ENCODE data around the gene GRAMD2B. TPM values are rescaled to one million over a fixed set of nuclear protein-coding genes. Genes with fewer than 3 reads are reported as not detected.
"Not testable (repeated sequence)": the region's sequence is repeated elsewhere in the genome, so short reads cannot be mapped to it uniquely, and the experiment has no call there.

Gene GRAMD2B, protein sequence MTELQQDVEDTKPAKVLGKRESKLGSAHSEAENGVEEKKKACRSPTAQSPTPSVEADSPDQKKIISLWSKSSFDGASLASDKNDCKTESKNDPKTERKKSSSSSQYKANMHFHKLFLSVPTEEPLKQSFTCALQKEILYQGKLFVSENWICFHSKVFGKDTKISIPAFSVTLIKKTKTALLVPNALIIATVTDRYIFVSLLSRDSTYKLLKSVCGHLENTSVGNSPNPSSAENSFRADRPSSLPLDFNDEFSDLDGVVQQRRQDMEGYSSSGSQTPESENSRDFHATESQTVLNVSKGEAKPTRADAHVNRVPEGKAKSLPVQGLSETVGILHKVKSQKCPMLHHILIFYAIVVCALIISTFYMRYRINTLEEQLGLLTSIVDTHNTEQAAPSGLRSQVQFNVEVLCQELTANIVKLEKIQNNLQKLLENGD
- 5.8 TPM for polyA plus RNA-seq (2013, experiment 1 of 4)
- polyA plus RNA-seq (2013, experiment 2 of 4), result 5.5 TPM
- polyA plus RNA-seq (2013, experiment 3 of 4), result 5.7 TPM
- polyA plus RNA-seq (2013, experiment 4 of 4), result 7.0 TPM

- WGBS, 2 experiments, result 1% methylated on average over 44 of the region's 44 CpGs
- Histone ChIP-seq H3K27ac (ENCODE audit: insufficient read depth, low read depth, low read length, poor library complexity, severe bottlenecking) (peak within 1 kb of the TSS; percentile 21), H3K4me3 (ENCODE audit: insufficient read depth, low read depth, low read length) (peak within 1 kb of the TSS; percentile 71), H3K9me3 (ENCODE audit: control insufficient read depth, low read length) (no peaks in the 10 kb centered on the region), H3K4me1 (ENCODE audit: control insufficient read depth, insufficient read depth, low read length) (no peaks in the 10 kb centered on the region), H3K36me3 (ENCODE audit: control insufficient read depth, insufficient read depth, low read length) (no peaks in the 10 kb centered on the region), H3K27me3 (ENCODE audit: control insufficient read depth, insufficient read depth, low read length, poor library complexity, severe bottlenecking) (no peaks in the 10 kb centered on the region)
Observed at GRCh38 chr5:126422994-126423788, at the start of gene GRAMD2B. GRAMD2B (plus strand) TSS chr5:126423409; CDS start chr5:126423607, 198 bp downstream.

GRCh38 chr5:126374109-126374416 is 49.1 kb upstream of the GRAMD2B start:
- Histone ChIP-seq H3K36me3 (ENCODE audit: control insufficient read depth, insufficient read depth, low read length) (no peaks in the 10 kb centered on the region), H3K27me3 (ENCODE audit: control insufficient read depth, insufficient read depth, low read length, poor library complexity, severe bottlenecking) (no peaks in the 10 kb centered on the region), H3K4me3 (ENCODE audit: insufficient read depth, low read depth, low read length) (no peak overlapping the region), H3K9me3 (ENCODE audit: control insufficient read depth, low read length) (no peaks in the 10 kb centered on the region), H3K27ac (ENCODE audit: insufficient read depth, low read depth, low read length, poor library complexity, severe bottlenecking) (no peak overlapping the region), H3K4me1 (ENCODE audit: control insufficient read depth, insufficient read depth, low read length) (no peaks in the 10 kb centered on the region)
- 88 to 90% methylated on average over 1 of the region's 1 CpG for WGBS, 2 experiments

- WGBS, 2 experiments, result 98 to 100% methylated on average over 1 of the region's 1 CpG
- no peaks in the 10 kb centered on the region for H3K4me1 ChIP-seq (ENCODE audit: control insufficient read depth, insufficient read depth, low read length)
- H3K27me3 ChIP-seq (ENCODE audit: control insufficient read depth, insufficient read depth, low read length, poor library complexity, severe bottlenecking), result no peaks in the 10 kb centered on the region
- no peaks in the 10 kb centered on the region for H3K9me3 ChIP-seq (ENCODE audit: control insufficient read depth, low read length)
- H3K4me3 ChIP-seq (ENCODE audit: insufficient read depth, low read depth, low read length), result no peak overlapping the region
- H3K27ac ChIP-seq (ENCODE audit: insufficient read depth, low read depth, low read length, poor library complexity, severe bottlenecking), result no peak overlapping the region
- H3K36me3 ChIP-seq (ENCODE audit: control insufficient read depth, insufficient read depth, low read length), result no peaks in the 10 kb centered on the region
Observed at GRCh38 chr5:126376443-126376842, 46.8 kb upstream of the GRAMD2B start.

DNA sequence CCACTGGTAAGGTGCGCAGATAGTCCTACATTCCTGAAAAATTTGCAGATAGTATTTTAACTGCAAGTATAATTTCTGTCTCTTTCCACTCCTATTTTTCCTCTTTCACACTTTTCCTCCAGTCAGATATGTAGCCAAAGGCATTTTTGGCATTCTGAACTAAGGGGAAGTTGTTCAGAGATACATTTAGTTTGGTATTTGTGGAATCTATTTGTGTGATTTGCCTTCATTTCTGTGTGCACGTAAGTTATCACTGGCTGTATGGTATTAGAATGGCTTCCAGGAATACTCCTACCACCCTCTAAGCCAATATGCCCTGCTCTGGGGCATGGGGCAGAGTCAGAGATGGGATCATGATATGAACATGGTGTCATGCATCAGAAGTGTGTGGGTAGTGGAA is 45.8 kb upstream of the GRAMD2B start:
- Histone ChIP-seq H3K27ac (ENCODE audit: insufficient read depth, low read depth, low read length, poor library complexity, severe bottlenecking) (no peak overlapping the region), H3K36me3 (ENCODE audit: control insufficient read depth, insufficient read depth, low read length) (no peaks in the 10 kb centered on the region), H3K4me3 (ENCODE audit: insufficient read depth, low read depth, low read length) (no peak overlapping the region), H3K9me3 (ENCODE audit: control insufficient read depth, low read length) (no peaks in the 10 kb centered on the region), H3K27me3 (ENCODE audit: control insufficient read depth, insufficient read depth, low read length, poor library complexity, severe bottlenecking) (no peaks in the 10 kb centered on the region), H3K4me1 (ENCODE audit: control insufficient read depth, insufficient read depth, low read length) (no peaks in the 10 kb centered on the region)
- 91 to 92% methylated on average over 2 of the region's 2 CpGs for WGBS, 2 experiments

DNA sequence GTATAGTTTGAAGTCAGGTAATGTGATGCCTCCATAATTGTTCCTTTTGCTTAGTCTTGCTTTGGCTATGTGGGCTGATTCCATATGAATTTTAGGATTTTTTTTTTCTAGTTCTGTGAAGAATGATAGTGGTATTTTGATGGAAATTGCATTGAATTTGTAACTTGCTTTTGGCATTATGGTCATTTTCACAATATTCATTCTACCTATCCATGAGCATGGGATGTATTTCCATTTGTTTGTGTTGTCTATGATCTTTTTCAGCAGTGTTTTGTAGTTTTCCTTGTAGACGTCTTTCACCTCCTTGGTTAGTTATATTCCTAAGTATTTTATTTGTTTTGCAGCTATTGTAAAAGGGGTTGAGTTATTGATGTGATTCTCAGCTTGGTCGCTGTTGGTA is 42.9 kb upstream of the GRAMD2B start:
- H3K4me3 ChIP-seq (ENCODE audit: insufficient read depth, low read depth, low read length); H3K27me3 ChIP-seq (ENCODE audit: control insufficient read depth, insufficient read depth, low read length, poor library complexity, severe bottlenecking); H3K4me1 ChIP-seq (ENCODE audit: control insufficient read depth, insufficient read depth, low read length); H3K27ac ChIP-seq (ENCODE audit: insufficient read depth, low read depth, low read length, poor library complexity, severe bottlenecking); H3K9me3 ChIP-seq (ENCODE audit: control insufficient read depth, low read length); H3K36me3 ChIP-seq (ENCODE audit: control insufficient read depth, insufficient read depth, low read length): not testable (repeated sequence)
- WGBS, 2 experiments, result 91 to 96% methylated on average over 2 of the region's 2 CpGs

GRCh38 chr5:126383246-126383645 is 40.0 kb upstream of the GRAMD2B start:
- Histone ChIP-seq H3K36me3 (ENCODE audit: control insufficient read depth, insufficient read depth, low read length) (no peaks in the 10 kb centered on the region), H3K4me3 (ENCODE audit: insufficient read depth, low read depth, low read length) (no peak overlapping the region), H3K9me3 (ENCODE audit: control insufficient read depth, low read length) (no peaks in the 10 kb centered on the region), H3K4me1 (ENCODE audit: control insufficient read depth, insufficient read depth, low read length) (no peaks in the 10 kb centered on the region), H3K27me3 (ENCODE audit: control insufficient read depth, insufficient read depth, low read length, poor library complexity, severe bottlenecking) (no peaks in the 10 kb centered on the region), H3K27ac (ENCODE audit: insufficient read depth, low read depth, low read length, poor library complexity, severe bottlenecking) (no peak overlapping the region)

DNA sequence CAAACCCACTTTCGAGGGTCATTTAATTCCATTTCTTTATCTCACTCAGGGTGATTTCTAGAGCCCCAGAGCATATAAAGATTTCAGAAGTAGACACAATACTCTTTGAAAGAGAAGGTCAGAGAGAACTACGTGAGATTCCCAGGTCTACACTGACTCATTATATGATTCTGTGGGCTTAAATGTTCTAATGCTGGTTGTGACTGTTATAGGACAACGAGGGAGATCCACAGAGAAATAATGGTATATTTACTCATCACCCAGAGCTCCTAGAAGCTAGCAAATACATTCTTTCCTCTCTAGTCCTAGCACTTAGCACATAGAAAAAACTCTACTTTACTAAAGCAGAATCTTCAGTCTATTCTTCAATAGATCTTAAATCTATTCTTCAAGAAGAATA is 39.4 kb upstream of the GRAMD2B start:
- no peak overlapping the region for H3K4me3 ChIP-seq (ENCODE audit: insufficient read depth, low read depth, low read length)
- H3K4me1 ChIP-seq (ENCODE audit: control insufficient read depth, insufficient read depth, low read length), result no peaks in the 10 kb centered on the region
- no peak overlapping the region for H3K27ac ChIP-seq (ENCODE audit: insufficient read depth, low read depth, low read length, poor library complexity, severe bottlenecking)
- no peaks in the 10 kb centered on the region for H3K36me3 ChIP-seq (ENCODE audit: control insufficient read depth, insufficient read depth, low read length)
- H3K27me3 ChIP-seq (ENCODE audit: control insufficient read depth, insufficient read depth, low read length, poor library complexity, severe bottlenecking), result no peaks in the 10 kb centered on the region
- WGBS, 2 experiments, result 98 to 100% methylated on average over 2 to 3 of the region's 3 CpGs
- H3K9me3 ChIP-seq (ENCODE audit: control insufficient read depth, low read length), result no peaks in the 10 kb centered on the region

GRCh38 chr5:126384985-126385384 is 38.2 kb upstream of the GRAMD2B start:
- no peaks in the 10 kb centered on the region for H3K4me1 ChIP-seq (ENCODE audit: control insufficient read depth, insufficient read depth, low read length)
- H3K27me3 ChIP-seq (ENCODE audit: control insufficient read depth, insufficient read depth, low read length, poor library complexity, severe bottlenecking), result no peaks in the 10 kb centered on the region
- H3K27ac ChIP-seq (ENCODE audit: insufficient read depth, low read depth, low read length, poor library complexity, severe bottlenecking), result no peak overlapping the region
- no peaks in the 10 kb centered on the region for H3K36me3 ChIP-seq (ENCODE audit: control insufficient read depth, insufficient read depth, low read length)
- H3K4me3 ChIP-seq (ENCODE audit: insufficient read depth, low read depth, low read length), result no peak overlapping the region
- 88 to 94% methylated on average over 2 to 3 of the region's 3 CpGs for WGBS, 2 experiments
- no peaks in the 10 kb centered on the region for H3K9me3 ChIP-seq (ENCODE audit: control insufficient read depth, low read length)

DNA sequence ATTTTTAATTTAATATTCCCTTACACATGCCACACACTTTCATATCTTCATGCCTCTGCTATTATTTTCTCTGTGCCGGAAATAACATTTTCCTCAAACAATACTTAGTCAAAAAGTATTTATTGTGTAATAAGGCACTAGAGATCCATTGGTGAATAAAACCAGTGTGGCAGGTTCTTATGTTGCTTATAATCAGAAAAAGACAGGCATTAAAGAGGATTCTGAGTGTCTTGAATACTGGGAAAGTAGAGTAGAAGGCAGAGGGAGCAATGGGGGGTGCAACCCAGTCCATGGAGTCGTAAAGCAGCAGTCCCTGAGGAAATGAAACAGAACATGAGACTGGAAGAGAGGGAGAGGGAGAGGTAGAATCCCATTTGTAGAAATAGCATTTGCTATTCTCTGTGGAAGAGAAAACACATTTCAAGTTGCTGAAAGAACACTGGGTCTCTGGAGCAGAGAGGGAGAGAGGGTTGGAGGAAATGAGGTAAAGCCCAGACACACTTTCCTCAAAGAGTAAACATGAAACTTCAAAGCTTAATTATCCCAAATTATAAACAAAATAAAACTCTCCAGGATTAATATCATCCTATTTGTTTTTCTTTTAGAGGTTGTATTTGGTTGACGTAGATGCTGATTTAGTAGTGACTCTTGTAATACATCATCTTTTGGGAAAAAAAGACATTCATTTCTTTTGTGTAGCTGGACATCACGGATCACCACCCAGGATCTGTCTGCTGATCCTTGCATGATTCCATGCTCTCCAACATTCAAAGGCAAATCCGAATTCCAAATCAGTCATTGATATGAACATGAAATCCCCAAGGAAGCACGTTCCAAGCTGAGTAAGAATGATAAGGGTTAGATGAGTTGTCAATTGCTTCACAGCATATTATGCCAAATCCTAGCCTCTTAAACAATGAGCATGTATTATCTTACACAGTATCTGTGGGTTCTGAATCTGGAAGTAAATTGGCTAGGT is 37.4 kb upstream of the GRAMD2B start:
- no peaks in the 10 kb centered on the region for H3K36me3 ChIP-seq (ENCODE audit: control insufficient read depth, insufficient read depth, low read length)
- no peaks in the 10 kb centered on the region for H3K9me3 ChIP-seq (ENCODE audit: control insufficient read depth, low read length)
- WGBS, 2 experiments, result 85 to 90% methylated on average over 4 to 6 of the region's 6 CpGs
- no peak overlapping the region for H3K4me3 ChIP-seq (ENCODE audit: insufficient read depth, low read depth, low read length)
- no peaks in the 10 kb centered on the region for H3K27me3 ChIP-seq (ENCODE audit: control insufficient read depth, insufficient read depth, low read length, poor library complexity, severe bottlenecking)
- H3K27ac ChIP-seq (ENCODE audit: insufficient read depth, low read depth, low read length, poor library complexity, severe bottlenecking), result no peak overlapping the region
- no peaks in the 10 kb centered on the region for H3K4me1 ChIP-seq (ENCODE audit: control insufficient read depth, insufficient read depth, low read length)

Measured in ectodermal cell (in vitro differentiated cells).